PFSK-1 (cell line): ENCODE results near the gene CFAP91.

ENCODE experiments used
- FOXP2 ChIP-seq: optimal IDR thresholded peaks from 2 replicates; pipeline ENCODE3; 2011; ENCODE audit warnings: borderline replicate concordance, control low read depth, inconsistent platforms; ENCODE audit not compliant: insufficient read depth; ENCODE audit errors: extremely low read length, extremely low read depth
- POLR2AphosphoS5 ChIP-seq: IDR thresholded peaks from 2 replicates; pipeline ENCODE4 v1.6.1; 2012; ENCODE audit warnings: low read depth, mild to moderate bottlenecking, control low read depth, low read length, moderate library complexity
- REST ChIP-seq, 2 experiments: IDR thresholded peaks; 2 replicates each; pipeline versions ENCODE4 v1.6.1 to v1.8.0; 2011 to 2012; ENCODE audit warnings: low read depth in 2 of 2, low read length in 2 of 2, control low read depth in 1 of 2, inconsistent platforms in 1 of 2, mild to moderate bottlenecking in 1 of 2, moderate library complexity in 1 of 2; ENCODE audit not compliant: insufficient read depth in 1 of 2
- SIN3A ChIP-seq: IDR thresholded peaks from 2 replicates; pipeline ENCODE4 v1.6.1; 2012; ENCODE audit warnings: mild to moderate bottlenecking, low read length, moderate library complexity, borderline replicate concordance; ENCODE audit not compliant: insufficient read depth
- TAF1 ChIP-seq: IDR thresholded peaks from 2 replicates; pipeline ENCODE4 v1.6.1; 2012; ENCODE audit warnings: low read length, control low read depth, borderline replicate concordance; ENCODE audit not compliant: insufficient read depth

CFAP91 gene

GRCh38 chr3:119697394-119697793, 5.4 kb upstream of the CFAP91 start:
- TF ChIP-seq POLR2AphosphoS5, result no peak
- TF ChIP-seq TAF1, result no peak
- TF ChIP-seq FOXP2, result no peak
- TF ChIP-seq SIN3A, result no peak
- no peak for TF ChIP-seq REST (IDR thresholded peaks at IDR 0.05; ENCODE audit: insufficient read depth in 1 of 2, low read depth in 2 of 2, low read length in 2 of 2)

GRCh38 chr3:119700269-119700919, 2.4 kb upstream of the CFAP91 start:
- no peak for TF ChIP-seq POLR2AphosphoS5
- no peak for TF ChIP-seq SIN3A
- TF ChIP-seq TAF1, result no peak
- no peak for TF ChIP-seq REST (IDR thresholded peaks at IDR 0.05; ENCODE audit: insufficient read depth in 1 of 2, low read depth in 2 of 2, low read length in 2 of 2)
- no peak for TF ChIP-seq FOXP2

- TF ChIP-seq REST (IDR thresholded peaks at IDR 0.05; ENCODE audit: insufficient read depth in 1 of 2, low read depth in 2 of 2, low read length in 2 of 2) (no peak), SIN3A (no peak), FOXP2 (no peak), POLR2AphosphoS5 (no peak), TAF1 (no peak)
Observed at GRCh38 chr3:119700920-119701734, 1.7 kb upstream of the CFAP91 start.

- TF ChIP-seq REST (IDR thresholded peaks at IDR 0.05; ENCODE audit: insufficient read depth in 1 of 2, low read depth in 2 of 2, low read length in 2 of 2), result no peak
- TF ChIP-seq TAF1, result no peak
- no peak for TF ChIP-seq FOXP2
- TF ChIP-seq SIN3A, result no peak
- no peak for TF ChIP-seq POLR2AphosphoS5
Observed at GRCh38 chr3:119703820-119704531, 1.2 kb downstream of the CFAP91 start.
